8988T (cell line): Measurements from ENCODE around the gene POLR2J3.
"Not testable (repeated sequence)": the region's sequence is repeated elsewhere in the genome, so short reads cannot be mapped to it uniquely, and the experiment has no call there.

Experiments used
- DNase-seq: peaks from one replicate; pipeline ENCODE4 v3.0.0; 2011

Gene POLR2J3

GRCh38 chr7:102572261-102573239, at the start of gene POLR2J3:
Gene POLR2J3, minus strand, starts transcription at chr7:102572583. Its CDS starts 62 bp downstream, at chr7:102572521.
- DNase-seq: not testable (repeated sequence)

- not testable (repeated sequence) for DNase-seq
These were observed 45.7 kb upstream of the POLR2J3 start for GRCh38 chr7:102618122-102618521.

- DNase-seq: not testable (repeated sequence)
These were observed 44.2 kb upstream of the POLR2J3 start, which contains the start of gene RASA4 for GRCh38 chr7:102616507-102617125. Gene RASA4, minus strand, starts transcription at chr7:102616756. Its CDS starts 67 bp downstream, at chr7:102616689.

DNA sequence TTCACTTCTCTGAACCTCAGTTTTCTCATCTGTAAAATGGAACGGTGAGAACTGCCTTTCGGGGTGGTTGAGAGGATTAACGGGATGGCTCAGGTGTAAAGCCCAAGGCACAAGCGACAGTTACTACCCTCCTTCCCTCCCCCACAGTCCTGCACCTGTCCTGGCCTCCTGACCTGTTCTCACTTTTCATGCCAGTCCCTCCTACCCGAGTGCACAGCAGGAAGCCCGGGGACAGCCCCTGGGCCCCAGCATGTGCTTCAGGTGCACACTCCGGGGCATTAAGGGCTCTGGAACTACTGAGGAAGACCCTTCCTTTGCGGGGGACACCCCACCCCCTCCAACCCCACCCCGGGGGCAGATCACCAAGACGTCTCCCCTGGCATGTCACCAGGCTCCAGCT, 43.5 kb upstream of the POLR2J3 start:
- not testable (repeated sequence) for DNase-seq

DNA sequence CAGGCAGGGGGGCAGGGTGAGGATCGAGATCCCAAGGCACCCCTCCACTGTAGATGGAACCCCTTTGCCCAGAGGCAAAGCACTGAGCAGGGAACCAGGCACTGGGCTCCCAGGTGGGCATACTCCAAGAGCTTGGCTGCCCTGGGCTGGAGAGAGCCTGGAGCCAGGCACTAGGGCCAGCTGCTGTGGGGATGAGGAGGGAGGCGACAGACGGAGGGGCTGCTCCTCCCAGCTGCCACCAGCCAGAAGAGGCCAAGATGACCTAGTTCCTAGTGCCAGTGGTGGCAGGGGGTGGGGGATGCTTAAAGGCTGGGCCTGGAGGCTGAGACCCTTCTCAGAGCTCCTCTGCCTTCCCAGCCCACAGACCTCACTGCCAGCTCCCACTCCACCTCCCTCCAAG, 42.5 kb upstream of the POLR2J3 start:
- DNase-seq: not testable (repeated sequence)

DNA sequence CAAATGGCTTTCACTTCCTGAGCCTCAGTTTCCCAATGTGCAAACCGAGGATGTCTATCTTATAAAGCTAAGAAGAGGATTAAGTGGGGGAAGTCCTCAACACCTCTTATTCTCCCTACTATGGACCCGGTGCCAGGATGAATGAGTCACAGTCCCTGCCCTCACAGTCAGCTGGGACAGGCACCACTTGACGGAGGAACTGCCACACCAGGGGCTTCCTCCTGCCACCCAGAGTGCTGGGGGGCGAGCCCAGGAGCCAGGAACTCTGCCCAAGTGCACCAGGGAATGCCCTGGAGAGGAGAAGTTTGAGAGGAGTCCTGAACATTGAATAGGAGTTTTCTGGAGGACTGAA, 41.9 kb upstream of the POLR2J3 start:
- not testable (repeated sequence) for DNase-seq

GRCh38 chr7:102613575-102614345, 41.4 kb upstream of the POLR2J3 start:
- not testable (repeated sequence) for DNase-seq

DNA sequence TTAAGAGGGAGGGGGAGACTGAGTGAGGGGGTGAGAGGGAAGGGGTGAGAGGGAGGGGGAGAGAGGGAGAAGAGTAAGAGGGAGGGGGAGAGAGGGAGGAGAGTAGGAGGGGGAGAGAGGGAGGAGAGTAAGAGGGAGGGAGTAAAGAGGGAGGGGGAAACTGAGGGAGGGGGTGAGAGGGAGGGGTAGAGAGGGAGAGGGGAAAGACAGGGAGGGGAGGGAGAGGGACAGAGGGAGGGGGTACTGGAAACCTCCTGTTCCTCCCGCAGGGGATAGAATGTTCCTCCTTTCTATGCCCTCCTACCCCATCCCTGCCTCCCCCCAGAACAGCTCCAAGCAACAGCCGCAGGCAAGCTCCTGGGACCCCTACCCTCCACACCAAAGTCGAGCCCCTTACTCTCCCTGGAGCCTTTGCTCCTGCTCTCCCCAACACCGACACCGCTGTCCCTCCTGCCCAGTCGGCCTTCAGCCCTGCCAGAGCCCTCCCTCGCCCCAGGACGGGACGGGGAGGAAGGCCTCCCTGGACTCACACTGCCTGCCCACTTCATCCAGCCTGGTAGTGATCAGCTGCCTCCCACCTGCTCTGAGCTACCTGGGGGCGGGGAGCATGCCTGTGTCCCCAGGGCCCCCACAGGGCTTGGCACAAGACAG, 39.4 kb upstream of the POLR2J3 start:
- not testable (repeated sequence) for DNase-seq

DNA sequence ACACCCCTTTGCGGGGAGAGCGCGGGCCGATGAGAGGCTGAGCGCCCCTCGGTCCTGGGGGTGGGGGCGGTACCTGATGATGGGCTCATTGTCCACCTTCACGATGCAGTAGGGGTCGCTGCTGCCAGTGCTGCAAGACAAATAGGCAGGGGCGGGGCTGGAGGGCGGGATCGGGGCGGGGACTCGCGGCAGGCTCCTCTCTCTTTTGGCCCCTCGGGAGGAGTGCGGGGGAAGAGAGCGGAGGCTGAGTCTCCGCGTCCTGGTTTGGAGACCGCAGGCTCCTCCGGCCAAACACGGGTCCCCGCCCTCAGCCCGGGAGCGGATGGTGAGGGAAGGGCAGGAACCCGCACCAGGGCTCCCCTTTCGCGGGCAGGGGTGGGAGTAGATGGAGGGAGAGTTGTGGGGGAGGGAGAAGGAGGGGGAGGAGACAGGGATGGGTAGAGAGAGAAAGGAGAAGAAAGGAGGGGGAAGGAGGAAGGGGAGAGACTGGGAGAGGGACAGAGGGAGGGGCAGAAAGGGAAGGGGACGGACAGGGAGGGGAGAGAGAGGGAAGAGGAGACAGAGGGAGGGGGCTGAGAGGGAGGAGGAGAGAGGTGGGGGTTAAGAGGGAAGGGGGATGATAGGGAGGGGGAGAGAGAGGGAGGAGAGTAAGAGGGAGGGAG, 38.8 kb upstream of the POLR2J3 start:
- DNase-seq: not testable (repeated sequence)

DNA sequence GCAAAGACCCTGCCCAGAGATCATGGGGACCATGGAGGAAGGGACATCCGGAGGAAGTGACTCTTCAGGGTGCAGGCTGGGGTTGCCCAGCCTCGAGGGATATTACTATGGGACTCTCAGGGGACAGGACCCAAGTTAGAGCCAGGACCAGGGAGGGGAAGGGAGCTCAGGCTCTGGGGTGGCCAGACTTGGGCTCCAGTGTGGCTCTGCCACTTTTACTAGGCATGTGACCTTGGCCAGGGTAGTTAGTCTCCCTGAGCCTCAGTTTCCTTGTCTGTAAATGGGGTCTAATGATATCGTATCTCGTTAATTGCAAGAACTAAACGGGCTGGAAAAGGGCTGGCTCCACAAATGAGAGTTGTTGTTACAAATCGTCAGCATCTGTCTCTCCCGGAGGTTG, 38.1 kb upstream of the POLR2J3 start:
- not testable (repeated sequence) for DNase-seq

GRCh38 chr7:102609734-102610133, 37.4 kb upstream of the POLR2J3 start:
- not testable (repeated sequence) for DNase-seq

GRCh38 chr7:102606848-102607247, 34.5 kb upstream of the POLR2J3 start:
- not testable (repeated sequence) for DNase-seq

- DNase-seq: not testable (repeated sequence)
These were observed 32.2 kb upstream of the POLR2J3 start for GRCh38 chr7:102604431-102605145.

GRCh38 chr7:102602317-102602716, 29.9 kb upstream of the POLR2J3 start:
- not testable (repeated sequence) for DNase-seq

GRCh38 chr7:102599699-102600098, 27.3 kb upstream of the POLR2J3 start:
- not testable (repeated sequence) for DNase-seq

- DNase-seq: not testable (repeated sequence)
These were observed 23.7 kb upstream of the POLR2J3 start for GRCh38 chr7:102596036-102596435.

DNA sequence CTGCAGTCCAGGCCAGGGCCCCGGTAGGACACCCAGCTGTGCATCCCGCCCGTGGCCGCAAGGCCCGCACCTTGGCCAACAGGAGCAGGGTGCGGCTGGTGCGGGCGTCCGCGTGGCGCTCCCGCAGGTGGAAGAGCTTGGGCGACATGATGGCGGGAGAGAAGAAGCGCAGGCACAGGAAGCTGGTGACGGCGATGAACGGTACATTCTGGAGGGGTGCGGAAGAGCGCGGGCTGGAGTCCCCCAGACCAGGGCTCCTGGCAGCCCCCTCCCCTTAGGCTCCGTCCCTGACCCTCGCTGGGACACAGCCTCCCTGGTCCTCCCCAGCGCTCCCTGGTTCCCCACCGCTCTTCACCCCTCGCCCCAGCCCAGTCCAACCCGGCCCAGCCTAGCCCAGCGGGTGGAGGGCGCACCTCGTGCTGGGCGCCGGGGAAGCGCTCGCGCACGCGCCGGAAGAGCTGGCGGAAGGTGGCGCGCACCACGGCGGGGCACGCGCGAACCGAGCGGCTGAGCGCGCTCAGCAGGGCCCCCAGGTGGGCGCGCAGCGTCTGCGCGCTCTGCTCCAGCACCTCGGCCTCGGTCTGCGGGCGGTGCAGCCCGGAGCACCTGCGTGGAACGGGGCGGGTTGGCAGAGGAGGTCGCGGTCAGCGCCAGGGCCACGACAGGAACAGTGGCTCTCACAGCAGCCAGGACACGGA, 21.4 kb upstream of the POLR2J3 start:
- not testable (repeated sequence) for DNase-seq

- DNase-seq: not testable (repeated sequence)
These were observed 20.2 kb upstream of the POLR2J3 start for GRCh38 chr7:102592477-102593019.

DNA sequence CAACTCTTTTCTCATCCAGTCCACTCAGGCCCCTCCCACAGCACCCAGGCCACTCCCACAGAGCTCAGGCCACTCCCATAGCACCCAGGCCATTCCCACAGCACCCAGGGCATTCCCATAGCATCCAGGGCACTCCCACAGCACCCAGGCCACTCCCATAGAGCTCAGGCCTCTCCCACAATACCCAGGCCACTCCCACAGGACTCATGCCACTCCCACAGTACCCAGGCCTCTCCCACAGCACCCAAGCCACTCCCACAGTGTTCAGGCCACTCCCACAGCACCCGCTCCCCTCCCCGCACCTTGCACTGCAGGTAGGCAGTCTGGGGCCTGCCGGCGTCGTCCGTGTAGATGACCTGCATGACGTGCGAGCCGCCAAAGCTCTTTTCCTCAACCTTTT, 17.5 kb upstream of the POLR2J3 start:
- not testable (repeated sequence) for DNase-seq

- DNase-seq: not testable (repeated sequence)
These were observed 11.1 kb upstream of the POLR2J3 start for GRCh38 chr7:102583495-102583894.
